Measurements from ENCODE around the gene FOXP2.

- TF ChIP-seq, protein P1, sequence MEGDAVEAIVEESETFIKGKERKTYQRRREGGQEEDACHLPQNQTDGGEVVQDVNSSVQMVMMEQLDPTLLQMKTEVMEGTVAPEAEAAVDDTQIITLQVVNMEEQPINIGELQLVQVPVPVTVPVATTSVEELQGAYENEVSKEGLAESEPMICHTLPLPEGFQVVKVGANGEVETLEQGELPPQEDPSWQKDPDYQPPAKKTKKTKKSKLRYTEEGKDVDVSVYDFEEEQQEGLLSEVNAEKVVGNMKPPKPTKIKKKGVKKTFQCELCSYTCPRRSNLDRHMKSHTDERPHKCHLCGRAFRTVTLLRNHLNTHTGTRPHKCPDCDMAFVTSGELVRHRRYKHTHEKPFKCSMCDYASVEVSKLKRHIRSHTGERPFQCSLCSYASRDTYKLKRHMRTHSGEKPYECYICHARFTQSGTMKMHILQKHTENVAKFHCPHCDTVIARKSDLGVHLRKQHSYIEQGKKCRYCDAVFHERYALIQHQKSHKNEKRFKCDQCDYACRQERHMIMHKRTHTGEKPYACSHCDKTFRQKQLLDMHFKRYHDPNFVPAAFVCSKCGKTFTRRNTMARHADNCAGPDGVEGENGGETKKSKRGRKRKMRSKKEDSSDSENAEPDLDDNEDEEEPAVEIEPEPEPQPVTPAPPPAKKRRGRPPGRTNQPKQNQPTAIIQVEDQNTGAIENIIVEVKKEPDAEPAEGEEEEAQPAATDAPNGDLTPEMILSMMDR (IDR thresholded peaks at IDR 0.05): no peak
- TF ChIP-seq EZH2 (IDR thresholded peaks at IDR 0.05): no peak
Measured at GRCh38 chr7:114481999-114482398, 67.4 kb downstream of the FOXP2 start.
